ENCODE measurements around the gene PIK3C3. TPM values are rescaled to one million over a fixed set of nuclear protein-coding genes. Genes with fewer than 3 reads are reported as not detected.

Gene PIK3C3
- total and polyA plus RNA-seq, 4 donors, result 12.2 to 25.8 (median 15.8) TPM

GRCh38 chr18:41923446-41923845 is 31.6 kb upstream of the PIK3C3 start (continued):
- TF ChIP-seq REST (IDR thresholded peaks at IDR 0.05), result no peak

DNA sequence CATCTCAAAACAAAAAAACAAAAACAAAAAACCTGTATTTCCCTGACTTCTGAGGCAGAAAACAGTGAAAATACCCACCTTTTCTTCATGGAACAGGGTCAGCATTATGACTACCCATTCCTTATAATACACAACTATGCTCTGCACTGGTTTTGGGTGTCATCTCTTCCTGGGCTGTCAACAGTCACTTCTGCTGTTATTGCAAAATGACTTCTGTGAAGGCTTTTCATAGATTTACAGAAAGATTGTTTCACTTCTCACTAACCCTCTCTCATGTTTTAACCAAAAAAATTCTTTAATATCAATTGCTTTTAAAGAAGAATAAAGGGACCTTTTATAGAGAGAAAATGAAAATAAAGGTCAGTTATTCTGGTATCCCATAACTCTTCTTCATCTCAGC is 26.5 kb upstream of the PIK3C3 start:
- no peak overlapping the region for H3K27ac ChIP-seq (ENCODE audit: low read depth in 1 of 2, low read length in 2 of 2)
- TF ChIP-seq ATF3 (IDR thresholded peaks at IDR 0.05), result no peak
- TF ChIP-seq HNF4G (IDR thresholded peaks at IDR 0.05), result no peak
- TF ChIP-seq TAF1 (conservative IDR thresholded peaks at IDR 0.05), result no peak
- TF ChIP-seq GABPA (IDR thresholded peaks at IDR 0.05 in 1 of 2, conservative IDR thresholded peaks at IDR 0.05 in 1 of 2), result no peak
- no peak for TF ChIP-seq NR2F2 (IDR thresholded peaks at IDR 0.05)
- no peak for TF ChIP-seq HNF4A (conservative IDR thresholded peaks at IDR 0.05)
- TF ChIP-seq, protein P1, sequence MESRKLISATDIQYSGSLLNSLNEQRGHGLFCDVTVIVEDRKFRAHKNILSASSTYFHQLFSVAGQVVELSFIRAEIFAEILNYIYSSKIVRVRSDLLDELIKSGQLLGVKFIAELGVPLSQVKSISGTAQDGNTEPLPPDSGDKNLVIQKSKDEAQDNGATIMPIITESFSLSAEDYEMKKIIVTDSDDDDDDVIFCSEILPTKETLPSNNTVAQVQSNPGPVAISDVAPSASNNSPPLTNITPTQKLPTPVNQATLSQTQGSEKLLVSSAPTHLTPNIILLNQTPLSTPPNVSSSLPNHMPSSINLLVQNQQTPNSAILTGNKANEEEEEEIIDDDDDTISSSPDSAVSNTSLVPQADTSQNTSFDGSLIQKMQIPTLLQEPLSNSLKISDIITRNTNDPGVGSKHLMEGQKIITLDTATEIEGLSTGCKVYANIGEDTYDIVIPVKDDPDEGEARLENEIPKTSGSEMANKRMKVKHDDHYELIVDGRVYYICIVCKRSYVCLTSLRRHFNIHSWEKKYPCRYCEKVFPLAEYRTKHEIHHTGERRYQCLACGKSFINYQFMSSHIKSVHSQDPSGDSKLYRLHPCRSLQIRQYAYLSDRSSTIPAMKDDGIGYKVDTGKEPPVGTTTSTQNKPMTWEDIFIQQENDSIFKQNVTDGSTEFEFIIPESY (IDR thresholded peaks at IDR 0.05), result no peak
- TF ChIP-seq, protein P2, sequence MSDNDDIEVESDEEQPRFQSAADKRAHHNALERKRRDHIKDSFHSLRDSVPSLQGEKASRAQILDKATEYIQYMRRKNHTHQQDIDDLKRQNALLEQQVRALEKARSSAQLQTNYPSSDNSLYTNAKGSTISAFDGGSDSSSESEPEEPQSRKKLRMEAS (IDR thresholded peaks at IDR 0.05), result no peak
- TF ChIP-seq RAD21 (IDR thresholded peaks at IDR 0.05), result no peak
- no peak for TF ChIP-seq REST (IDR thresholded peaks at IDR 0.05)
- no peak for TF ChIP-seq FOXA1 (IDR thresholded peaks at IDR 0.05)
- no peak for TF ChIP-seq SP1 (IDR thresholded peaks at IDR 0.05)
- no peak for TF ChIP-seq JUND (IDR thresholded peaks at IDR 0.05)
- no peak for TF ChIP-seq YY1 (IDR thresholded peaks at IDR 0.05)
- TF ChIP-seq RXRA (IDR thresholded peaks at IDR 0.05), result no peak
- no peak for TF ChIP-seq EGR1 (IDR thresholded peaks at IDR 0.05; ENCODE audit: low read depth in 2 of 2)
- TF ChIP-seq, protein P3, sequence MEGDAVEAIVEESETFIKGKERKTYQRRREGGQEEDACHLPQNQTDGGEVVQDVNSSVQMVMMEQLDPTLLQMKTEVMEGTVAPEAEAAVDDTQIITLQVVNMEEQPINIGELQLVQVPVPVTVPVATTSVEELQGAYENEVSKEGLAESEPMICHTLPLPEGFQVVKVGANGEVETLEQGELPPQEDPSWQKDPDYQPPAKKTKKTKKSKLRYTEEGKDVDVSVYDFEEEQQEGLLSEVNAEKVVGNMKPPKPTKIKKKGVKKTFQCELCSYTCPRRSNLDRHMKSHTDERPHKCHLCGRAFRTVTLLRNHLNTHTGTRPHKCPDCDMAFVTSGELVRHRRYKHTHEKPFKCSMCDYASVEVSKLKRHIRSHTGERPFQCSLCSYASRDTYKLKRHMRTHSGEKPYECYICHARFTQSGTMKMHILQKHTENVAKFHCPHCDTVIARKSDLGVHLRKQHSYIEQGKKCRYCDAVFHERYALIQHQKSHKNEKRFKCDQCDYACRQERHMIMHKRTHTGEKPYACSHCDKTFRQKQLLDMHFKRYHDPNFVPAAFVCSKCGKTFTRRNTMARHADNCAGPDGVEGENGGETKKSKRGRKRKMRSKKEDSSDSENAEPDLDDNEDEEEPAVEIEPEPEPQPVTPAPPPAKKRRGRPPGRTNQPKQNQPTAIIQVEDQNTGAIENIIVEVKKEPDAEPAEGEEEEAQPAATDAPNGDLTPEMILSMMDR (IDR thresholded peaks at IDR 0.05; ENCODE audit: low read depth, low read length, missing input control), result no peak
- no peak for TF ChIP-seq FOXA2 (IDR thresholded peaks at IDR 0.05)
- no peaks in the 10 kb centered on the region for H3K9me3 ChIP-seq (ENCODE audit: control insufficient read depth in 4 of 4, low read length in 3 of 4)
- H3K9ac ChIP-seq (ENCODE audit: low read depth in 1 of 2, low read length in 2 of 2), result no peak overlapping the region
- H3K4me3 ChIP-seq (ENCODE audit: low read depth in 1 of 3, low read length in 3 of 3), result no peak overlapping the region
- no peaks in the 10 kb centered on the region for H3K27me3 ChIP-seq (ENCODE audit: control insufficient read depth in 4 of 4, insufficient read depth in 4 of 4, low read length in 3 of 4)
- H3K36me3 ChIP-seq (ENCODE audit: control insufficient read depth in 4 of 4, insufficient read depth in 3 of 4, low read depth in 1 of 4, low read length in 3 of 4), result no peaks in the 10 kb centered on the region
- DNase-seq (ENCODE audit: low spot score), result no peak
- no peaks in the 10 kb centered on the region for H3K4me1 ChIP-seq (ENCODE audit: control insufficient read depth in 4 of 4, insufficient read depth in 4 of 4, low read length in 3 of 4)
